Parathyroid adenoma (tissue), 2 donors: Measurements from ENCODE around the gene DLD.
A peak's percentile ranks its signal among the peaks of the same experiment; 100 is the strongest.

Experiments
- H2AFZ ChIP-seq: fragments of 300-600 bp; sonication (generic); one replicate; pipeline ENCODE4 v1.7.0; 2017; ENCODE audit warnings: antibody characterized with exemption, mild to moderate bottlenecking
- H3K27ac ChIP-seq: fragments of 300-600 bp; sonication (generic); one replicate; pipeline ENCODE4 v1.7.0; 2017
- H3K27me3 ChIP-seq: fragments of 300-600 bp; sonication (generic); one replicate; pipeline ENCODE4 v1.7.0; 2017; ENCODE audit warnings: low read length; ENCODE audit not compliant: control insufficient read depth, insufficient read depth
- H3K36me3 ChIP-seq: fragments of 300-600 bp; sonication (generic); one replicate; pipeline ENCODE4 v1.7.0; 2017; ENCODE audit warnings: low read length; ENCODE audit not compliant: control insufficient read depth, insufficient read depth
- H3K4me1 ChIP-seq: fragments of 300-600 bp; sonication (generic); one replicate; pipeline ENCODE4 v1.7.0; 2017; ENCODE audit warnings: control low read depth
- H3K4me2 ChIP-seq: fragments of 300-600 bp; sonication (generic); one replicate; pipeline ENCODE4 v1.7.0; 2017; ENCODE audit warnings: low read length
- H3K4me3 ChIP-seq: fragments of 300-600 bp; sonication (generic); one replicate; pipeline ENCODE4 v1.7.0; 2017; ENCODE audit warnings: low read depth, low read length
- H3K79me2 ChIP-seq: fragments of 300-600 bp; sonication (generic); one replicate; pipeline ENCODE4 v1.7.0; 2017; ENCODE audit warnings: control low read depth
- H3K9ac ChIP-seq: fragments of 300-600 bp; sonication (generic); one replicate; pipeline ENCODE4 v1.7.0; 2017; ENCODE audit warnings: mild to moderate bottlenecking
- H3K9me3 ChIP-seq: fragments of 300-600 bp; sonication (generic); one replicate; pipeline ENCODE4 v1.7.0; 2017; ENCODE audit warnings: low read length; ENCODE audit not compliant: control insufficient read depth
- TF ChIP-seq, protein P1 (sequence below): fragments of 300-600 bp; sonication (generic); IDR thresholded peaks from one replicate; pipeline ENCODE4 v1.7.0; 2017; ENCODE audit warnings: antibody characterized with exemption, mild to moderate bottlenecking
- donor health status: primary hyperparathyroidism.

The DLD gene

DNA sequence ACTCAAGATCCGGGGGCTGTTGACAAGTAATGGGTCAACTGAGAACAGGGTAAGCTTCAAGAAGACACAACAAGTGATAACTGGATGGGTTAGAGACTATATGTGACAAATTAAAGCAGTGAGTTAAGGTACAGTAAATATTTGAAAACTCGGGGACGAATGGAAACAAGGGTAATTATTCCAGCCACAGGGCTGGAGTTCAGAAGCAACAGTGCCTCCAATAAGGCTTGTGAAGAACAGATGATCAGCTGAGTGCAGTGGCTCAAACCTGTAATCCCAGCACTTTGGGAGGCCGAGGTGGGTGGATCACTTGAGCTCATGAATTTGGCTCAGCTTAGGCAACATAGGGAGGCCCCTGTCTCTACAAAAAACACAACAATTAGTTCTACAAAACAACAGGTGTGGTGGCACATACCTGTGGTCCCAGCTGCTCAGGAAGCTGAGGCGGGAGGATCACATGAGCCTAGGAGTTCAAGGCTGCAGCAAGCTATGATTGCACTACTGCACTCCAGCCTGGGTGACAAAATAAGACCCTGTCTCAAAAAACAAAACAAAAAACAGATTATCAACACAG, 20.5 kb upstream of the DLD start:
- Histone ChIP-seq H2AFZ (no peak overlapping the region), H3K4me1 (no peaks in the 10 kb centered on the region), H3K9ac (no peak overlapping the region), H3K36me3 (no peaks in the 10 kb centered on the region), H3K4me2 (no peak overlapping the region), H3K79me2 (no peaks in the 10 kb centered on the region), H3K9me3 (no peaks in the 10 kb centered on the region), H3K4me3 (no peak overlapping the region), H3K27ac (no peak overlapping the region), H3K27me3 (no peaks in the 10 kb centered on the region)
- TF ChIP-seq, protein P1, sequence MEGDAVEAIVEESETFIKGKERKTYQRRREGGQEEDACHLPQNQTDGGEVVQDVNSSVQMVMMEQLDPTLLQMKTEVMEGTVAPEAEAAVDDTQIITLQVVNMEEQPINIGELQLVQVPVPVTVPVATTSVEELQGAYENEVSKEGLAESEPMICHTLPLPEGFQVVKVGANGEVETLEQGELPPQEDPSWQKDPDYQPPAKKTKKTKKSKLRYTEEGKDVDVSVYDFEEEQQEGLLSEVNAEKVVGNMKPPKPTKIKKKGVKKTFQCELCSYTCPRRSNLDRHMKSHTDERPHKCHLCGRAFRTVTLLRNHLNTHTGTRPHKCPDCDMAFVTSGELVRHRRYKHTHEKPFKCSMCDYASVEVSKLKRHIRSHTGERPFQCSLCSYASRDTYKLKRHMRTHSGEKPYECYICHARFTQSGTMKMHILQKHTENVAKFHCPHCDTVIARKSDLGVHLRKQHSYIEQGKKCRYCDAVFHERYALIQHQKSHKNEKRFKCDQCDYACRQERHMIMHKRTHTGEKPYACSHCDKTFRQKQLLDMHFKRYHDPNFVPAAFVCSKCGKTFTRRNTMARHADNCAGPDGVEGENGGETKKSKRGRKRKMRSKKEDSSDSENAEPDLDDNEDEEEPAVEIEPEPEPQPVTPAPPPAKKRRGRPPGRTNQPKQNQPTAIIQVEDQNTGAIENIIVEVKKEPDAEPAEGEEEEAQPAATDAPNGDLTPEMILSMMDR: no peak

DNA sequence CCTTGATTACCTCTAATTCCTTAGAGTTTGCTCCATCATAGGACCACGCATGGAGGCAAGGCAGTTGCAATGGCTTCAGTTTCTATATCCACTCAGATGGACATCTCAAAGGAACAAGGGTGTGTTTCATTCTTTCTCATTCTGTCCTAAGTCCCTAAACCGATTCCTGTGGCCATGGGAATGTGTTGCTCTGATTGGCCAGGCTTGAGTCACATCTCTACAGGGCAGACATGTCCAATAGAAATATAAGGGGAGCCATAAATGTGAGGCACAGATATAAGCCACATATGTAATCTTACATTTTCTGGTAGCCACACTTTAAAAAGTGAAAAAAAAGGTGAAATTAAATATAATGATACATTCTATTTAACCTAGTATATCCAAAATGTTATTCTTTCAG, 16.9 kb upstream of the DLD start:
- no peaks in the 10 kb centered on the region for H3K27me3 ChIP-seq
- no peaks in the 10 kb centered on the region for H3K9me3 ChIP-seq
- no peak overlapping the region for H3K4me3 ChIP-seq
- H3K4me2 ChIP-seq: no peak overlapping the region
- H3K9ac ChIP-seq: no peak overlapping the region
- no peaks in the 10 kb centered on the region for H3K36me3 ChIP-seq
- H3K27ac ChIP-seq: no peak overlapping the region
- H3K79me2 ChIP-seq: no peaks in the 10 kb centered on the region
- TF ChIP-seq, protein P1: no peak
- H2AFZ ChIP-seq: no peak overlapping the region
- no peaks in the 10 kb centered on the region for H3K4me1 ChIP-seq

DNA sequence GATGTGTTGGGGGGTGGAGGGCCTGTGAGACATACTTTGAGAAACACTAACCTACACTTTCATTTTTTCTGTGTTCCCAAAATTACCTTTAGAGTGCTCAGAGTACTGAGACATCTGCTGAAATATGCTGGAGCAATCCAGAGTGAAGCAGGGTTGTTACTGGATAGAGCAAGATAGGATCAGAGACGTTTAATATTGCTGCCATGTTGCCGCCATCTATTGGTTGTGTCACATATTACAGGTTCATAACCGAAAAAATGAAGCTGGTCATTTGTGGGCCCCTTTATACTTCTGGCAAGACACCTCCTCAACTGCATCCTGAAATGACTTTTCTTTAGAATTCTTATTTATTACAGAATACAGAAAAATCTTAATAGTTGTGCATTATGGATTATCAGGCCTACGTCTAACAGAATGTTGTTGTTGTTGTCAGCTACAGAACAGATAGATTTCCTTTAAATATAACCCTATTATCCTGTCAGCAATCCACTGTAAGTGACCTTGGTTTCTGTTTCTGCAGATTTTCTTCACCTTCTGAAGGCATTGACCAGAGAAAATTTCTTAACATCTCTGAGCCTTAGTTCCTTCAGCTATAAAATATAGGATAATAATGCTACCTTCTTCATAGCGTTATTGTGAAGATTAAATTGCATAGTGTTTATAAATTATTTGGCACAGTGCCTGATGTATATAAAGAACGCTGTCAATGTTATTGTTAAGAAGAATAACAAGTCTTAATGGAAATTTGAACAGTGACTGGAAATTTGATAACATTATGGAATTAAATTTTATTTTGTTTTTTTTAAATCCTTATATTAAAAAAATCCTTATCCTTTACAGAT, 16.2 kb upstream of the DLD start:
- Histone ChIP-seq H3K9me3 (no peaks in the 10 kb centered on the region), H3K4me2 (no peak overlapping the region), H3K4me1 (no peaks in the 10 kb centered on the region), H3K79me2 (no peaks in the 10 kb centered on the region), H2AFZ (no peak overlapping the region), H3K9ac (no peak overlapping the region), H3K27ac (no peak overlapping the region), H3K27me3 (no peaks in the 10 kb centered on the region), H3K36me3 (no peaks in the 10 kb centered on the region), H3K4me3 (no peak overlapping the region)
- TF ChIP-seq, protein P1: peak; percentile 76

GRCh38 chr7:107876916-107877315, 14.1 kb upstream of the DLD start:
- Histone ChIP-seq H3K27me3 (no peaks in the 10 kb centered on the region), H3K79me2 (no peaks in the 10 kb centered on the region), H3K9me3 (no peaks in the 10 kb centered on the region), H3K36me3 (no peaks in the 10 kb centered on the region), H3K4me2 (no peak overlapping the region), H3K4me3 (no peak overlapping the region), H3K4me1 (no peaks in the 10 kb centered on the region), H3K27ac (no peak overlapping the region), H3K9ac (no peak overlapping the region), H2AFZ (no peak overlapping the region)
- TF ChIP-seq, protein P1: no peak
